ENCODE data around the gene MSL1. TPM values are rescaled to one million over a fixed set of nuclear protein-coding genes. Genes with fewer than 3 reads are reported as not detected.
A peak's percentile ranks its signal among the peaks of the same experiment; 100 is the strongest.

The MSL1 gene
- total RNA-seq, 2 donors from 2014 or later, result 95.4 to 108 TPM

GRCh38 chr17:40113110-40113906 is 8.5 kb upstream of the MSL1 start:
- WGBS, 2 experiments (ENCODE audit: insufficient coverage in 1 of 2, insufficient read length in 1 of 2), result 6 to 11% methylated on average over 10 to 17 of the region's 17 CpGs
- H3K9me3 Mint-ChIP-seq, result no peaks in the 10 kb centered on the region
- peaks cover 90% of the 10 kb centered on the region for H3K27me3 Mint-ChIP-seq (ENCODE audit: insufficient read depth)
- H3K36me3 Mint-ChIP-seq (ENCODE audit: low read depth), result no peaks in the 10 kb centered on the region
- peak overlapping the region; percentile 70 for H3K4me3 ChIP-seq (ENCODE audit: low read length)
- no peaks in the 10 kb centered on the region for H3K36me3 ChIP-seq (ENCODE audit: control insufficient read depth, insufficient read depth, low read length)
- H3K9ac ChIP-seq (ENCODE audit: extremely low read depth, low read length, poor library complexity, severe bottlenecking), result peak overlapping the region; percentile 43
- H3K27ac ChIP-seq (ENCODE audit: low read depth, low read length), result peak overlapping the region; percentile 42
- peak; percentile 99 for DNase-seq
- H3K4me1 ChIP-seq (ENCODE audit: control insufficient read depth, insufficient read depth, low read length), result peaks cover 10% of the 10 kb centered on the region
- no peaks in the 10 kb centered on the region for H3K9me3 ChIP-seq (ENCODE audit: control insufficient read depth, low read length)
- peak overlapping the region; percentile 58 for H3K4me3 Mint-ChIP-seq
- TF ChIP-seq CTCF (conservative IDR thresholded peaks at IDR 0.05), result peak; percentile 83
- H3K27ac Mint-ChIP-seq, result peak overlapping the region; percentile 97
- peaks cover 45% of the 10 kb centered on the region for H3K4me1 Mint-ChIP-seq
- H3K27me3 ChIP-seq (ENCODE audit: control insufficient read depth, insufficient read depth, low read length, poor library complexity, severe bottlenecking), result peaks cover 62% of the 10 kb centered on the region

GRCh38 chr17:40113907-40114245 is 7.9 kb upstream of the MSL1 start:
- Mint-ChIP-seq H3K4me3 (peak overlapping the region; percentile 58), H3K9me3 (no peaks in the 10 kb centered on the region), H3K27ac (peak overlapping the region; percentile 97), H3K27me3 (ENCODE audit: insufficient read depth) (peaks cover 92% of the 10 kb centered on the region), H3K36me3 (ENCODE audit: low read depth) (no peaks in the 10 kb centered on the region), H3K4me1 (peaks cover 43% of the 10 kb centered on the region)
- Histone ChIP-seq H3K4me1 (ENCODE audit: control insufficient read depth, insufficient read depth, low read length) (peaks cover 9% of the 10 kb centered on the region), H3K27me3 (ENCODE audit: control insufficient read depth, insufficient read depth, low read length, poor library complexity, severe bottlenecking) (peaks cover 64% of the 10 kb centered on the region), H3K4me3 (ENCODE audit: low read length) (peak overlapping the region; percentile 70), H3K9me3 (ENCODE audit: control insufficient read depth, low read length) (no peaks in the 10 kb centered on the region), H3K9ac (ENCODE audit: extremely low read depth, low read length, poor library complexity, severe bottlenecking) (peak overlapping the region; percentile 43), H3K36me3 (ENCODE audit: control insufficient read depth, insufficient read depth, low read length) (no peaks in the 10 kb centered on the region), H3K27ac (ENCODE audit: low read depth, low read length) (peak overlapping the region; percentile 42)
- no peak for DNase-seq
- WGBS, 2 experiments (ENCODE audit: insufficient coverage in 1 of 2, insufficient read length in 1 of 2), result 50 to 59% methylated on average over 4 to 5 of the region's 5 CpGs
- TF ChIP-seq CTCF (conservative IDR thresholded peaks at IDR 0.05), result no peak

- no peaks in the 10 kb centered on the region for H3K36me3 Mint-ChIP-seq (ENCODE audit: low read depth)
- Histone ChIP-seq H3K4me3 (ENCODE audit: low read length) (no peak overlapping the region), H3K36me3 (ENCODE audit: control insufficient read depth, insufficient read depth, low read length) (no peaks in the 10 kb centered on the region), H3K27ac (ENCODE audit: low read depth, low read length) (no peak overlapping the region), H3K4me1 (ENCODE audit: control insufficient read depth, insufficient read depth, low read length) (peaks cover 9% of the 10 kb centered on the region), H3K27me3 (ENCODE audit: control insufficient read depth, insufficient read depth, low read length, poor library complexity, severe bottlenecking) (peaks cover 76% of the 10 kb centered on the region), H3K9ac (ENCODE audit: extremely low read depth, low read length, poor library complexity, severe bottlenecking) (no peak overlapping the region), H3K9me3 (ENCODE audit: control insufficient read depth, low read length) (no peaks in the 10 kb centered on the region)
- TF ChIP-seq CTCF (conservative IDR thresholded peaks at IDR 0.05), result no peak
- no peak for DNase-seq
- 71 to 84% methylated on average over 1 to 2 of the region's 2 CpGs for WGBS, 2 experiments (ENCODE audit: insufficient coverage in 1 of 2, insufficient read length in 1 of 2)
- no peak overlapping the region for H3K27ac Mint-ChIP-seq
- peaks cover 94% of the 10 kb centered on the region for H3K27me3 Mint-ChIP-seq (ENCODE audit: insufficient read depth)
- H3K4me1 Mint-ChIP-seq, result peaks cover 39% of the 10 kb centered on the region
- no peaks in the 10 kb centered on the region for H3K9me3 Mint-ChIP-seq
- H3K4me3 Mint-ChIP-seq, result no peak overlapping the region
Observed at GRCh38 chr17:40115101-40115436, 6.7 kb upstream of the MSL1 start.
